HG02610 (cell line): ENCODE data around the gene BCL2L2.

Source experiments
- ATAC-seq: cut with Tn5 transposase; IDR thresholded peaks from one replicate; pipeline ENCODE4 v1.9.1; 2021; ENCODE audit warnings: mild to moderate bottlenecking, moderate library complexity; ENCODE audit not compliant: unreplicated experiment

BCL2L2 gene

DNA sequence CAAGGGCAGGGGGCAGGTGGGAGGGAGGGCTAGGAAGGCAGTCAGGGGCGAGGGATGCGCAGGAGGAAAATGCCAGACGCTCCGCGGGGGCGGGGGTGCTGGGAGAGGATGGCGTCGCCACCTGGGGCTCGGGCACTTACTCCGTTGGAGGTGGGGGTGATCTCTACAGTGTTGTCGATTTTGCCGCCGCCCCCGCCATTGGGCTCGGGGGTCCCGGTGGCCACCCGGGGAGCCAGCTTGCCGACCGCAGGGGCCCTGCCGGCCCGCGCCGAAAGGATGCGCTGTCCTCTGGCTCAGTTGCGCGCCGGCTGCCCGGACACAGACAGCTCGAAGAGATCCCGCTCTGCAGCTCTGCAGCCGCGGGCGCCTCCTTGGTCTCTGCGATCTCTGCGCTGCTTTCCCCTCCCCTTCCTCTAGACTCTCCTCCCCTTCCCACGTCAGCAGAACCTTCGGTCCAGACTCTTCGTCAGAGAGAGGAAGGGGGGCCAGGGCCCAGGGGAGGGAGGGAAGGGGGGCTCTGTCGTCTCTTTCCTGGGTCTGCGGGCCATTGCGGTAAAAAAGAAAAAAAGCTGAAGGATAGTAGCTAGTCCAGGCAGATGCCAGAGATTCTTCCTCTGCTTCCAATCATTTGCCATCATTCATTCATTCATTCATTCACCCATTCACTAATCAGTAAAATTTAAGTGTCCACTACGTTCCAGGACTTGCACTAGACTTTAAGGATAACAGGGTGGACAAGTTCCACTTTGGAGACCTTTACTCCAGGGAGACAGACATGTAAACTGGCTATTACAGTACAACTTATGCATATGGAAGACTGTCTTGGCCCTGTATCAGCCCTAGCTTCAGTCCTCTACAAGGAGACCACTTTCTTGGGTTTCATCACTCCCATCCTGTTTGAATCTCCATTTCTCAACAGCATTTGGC lies 46.1 kb downstream of the BCL2L2 start, which contains the start of gene SLC22A17:
Gene SLC22A17 (minus strand): TSS at position 382 of the 927 bp plus-strand sequence.
- no peak for ATAC-seq

DNA sequence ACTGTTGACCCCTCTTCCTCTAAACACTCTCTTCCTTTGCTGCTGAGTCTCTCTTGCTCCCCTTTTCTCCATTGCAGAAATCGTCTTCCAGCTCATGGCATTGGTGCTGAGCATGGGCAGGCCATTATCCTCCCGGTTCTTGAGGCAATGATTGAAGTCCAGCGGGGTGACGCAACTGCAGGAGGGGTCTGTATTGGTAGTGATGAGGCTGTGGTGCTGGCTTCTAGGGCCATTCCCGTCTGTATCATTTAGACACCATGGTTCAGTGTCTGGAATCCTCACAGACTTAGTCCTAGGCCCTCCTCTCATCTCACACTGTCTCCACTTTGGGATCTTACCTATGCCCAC lies 46.8 kb downstream of the BCL2L2 start:
- ATAC-seq, result no peak

DNA sequence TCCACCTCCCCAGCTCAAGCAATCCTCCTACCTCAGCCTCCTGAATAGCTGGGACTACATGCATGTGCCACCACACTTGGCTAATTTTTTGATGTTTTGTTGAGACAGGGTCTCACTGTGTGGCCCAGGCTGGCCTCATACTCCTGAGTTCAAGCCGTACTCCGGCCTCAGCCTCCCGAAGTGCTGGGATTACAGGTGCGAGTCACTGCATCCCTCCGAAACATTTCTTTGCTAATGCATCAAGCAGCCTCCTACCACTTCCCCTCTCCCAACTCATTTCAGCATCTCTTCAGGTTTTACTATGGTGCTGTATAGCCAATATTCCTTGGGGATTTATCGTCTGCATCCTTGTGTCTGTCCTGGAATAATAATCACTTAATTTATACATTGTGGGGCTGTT lies 48.4 kb downstream of the BCL2L2 start:
- no peak for ATAC-seq

DNA sequence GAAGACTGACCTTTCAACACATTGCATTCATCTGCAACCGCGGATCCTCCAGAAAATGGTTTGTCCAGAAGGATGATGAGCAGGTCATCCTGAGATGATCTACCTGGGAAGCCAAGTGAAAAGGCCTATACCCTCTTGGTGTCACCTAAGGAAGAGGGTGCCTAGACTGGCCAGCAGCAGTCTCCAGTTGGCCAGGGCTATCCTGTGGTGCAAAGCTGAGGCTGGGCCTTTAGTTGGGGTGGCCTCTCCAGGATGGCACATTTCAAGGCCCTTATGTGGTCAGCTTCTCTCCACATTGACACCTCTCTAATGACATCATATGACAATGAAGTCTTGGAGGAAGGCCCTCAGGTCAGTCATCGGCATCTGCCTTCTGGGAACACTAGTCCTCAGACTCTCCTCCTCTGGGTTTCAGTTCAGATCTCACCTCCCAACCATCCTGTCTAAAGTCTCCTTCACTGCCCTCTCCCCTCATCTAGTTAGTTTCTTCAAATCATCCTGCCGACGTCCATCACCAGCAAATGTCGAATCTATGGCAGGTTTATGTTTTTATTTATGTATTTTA lies 49.3 kb downstream of the BCL2L2 start:
- ATAC-seq, result no peak

DNA sequence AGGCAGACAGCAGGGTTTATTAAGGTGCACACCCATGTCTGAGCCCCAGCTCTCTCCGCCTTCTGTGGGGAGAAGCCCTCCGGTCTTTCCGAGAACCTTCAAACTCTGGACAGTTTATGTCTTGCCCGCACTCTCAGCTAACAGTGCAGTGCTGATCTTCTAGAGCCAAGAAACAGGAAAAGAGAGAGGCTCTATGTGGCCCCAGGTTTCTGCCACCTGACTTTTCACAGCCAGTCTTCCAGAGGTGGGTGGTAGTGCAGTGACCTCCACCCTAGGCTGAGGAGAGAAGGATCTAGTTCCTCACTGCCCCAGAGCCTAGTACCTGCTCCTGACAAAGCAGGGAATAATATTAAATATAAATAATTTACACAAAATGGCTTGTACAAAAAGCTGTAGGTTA lies 50.0 kb downstream of the BCL2L2 start:
- no peak for ATAC-seq

DNA sequence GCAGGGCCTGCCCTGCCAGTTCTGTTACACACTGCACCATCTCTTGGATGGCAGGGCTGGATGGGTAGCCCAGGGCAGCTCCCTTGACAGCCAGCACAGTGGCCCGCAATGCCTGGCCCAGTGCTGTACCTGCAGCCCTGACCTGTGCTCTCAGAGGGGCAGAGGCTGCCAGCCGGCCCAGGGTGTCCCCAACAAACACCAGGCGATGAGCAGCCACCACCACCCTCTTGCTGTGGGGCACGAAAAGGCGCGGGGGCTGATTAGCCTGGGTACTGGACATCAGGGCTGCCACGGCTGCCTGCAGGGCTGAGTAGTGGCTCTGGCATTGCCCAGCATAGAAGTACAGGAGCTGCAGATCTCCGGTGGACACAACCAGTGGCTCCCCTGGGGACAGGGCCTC lies 50.6 kb downstream of the BCL2L2 start:
- no peak for ATAC-seq

DNA sequence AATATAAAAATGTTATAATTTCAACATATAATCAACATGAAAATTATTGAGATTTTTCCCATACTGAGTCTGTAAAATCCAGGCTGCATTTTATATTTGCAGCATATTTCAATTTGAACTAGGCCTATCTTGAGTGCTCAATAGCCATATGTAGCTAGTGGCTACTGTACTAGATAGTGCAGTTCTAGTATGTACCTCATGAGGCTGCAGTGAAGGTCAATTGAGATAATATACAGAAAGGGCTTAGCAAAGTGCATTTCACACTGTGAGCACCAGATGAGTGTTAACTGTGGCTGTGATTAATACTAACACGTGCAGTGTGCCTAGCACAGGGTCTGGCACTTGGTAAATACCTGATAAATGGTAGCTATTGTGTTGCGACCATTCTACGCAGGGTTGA lies 51.4 kb downstream of the BCL2L2 start:
- ATAC-seq, result no peak

DNA sequence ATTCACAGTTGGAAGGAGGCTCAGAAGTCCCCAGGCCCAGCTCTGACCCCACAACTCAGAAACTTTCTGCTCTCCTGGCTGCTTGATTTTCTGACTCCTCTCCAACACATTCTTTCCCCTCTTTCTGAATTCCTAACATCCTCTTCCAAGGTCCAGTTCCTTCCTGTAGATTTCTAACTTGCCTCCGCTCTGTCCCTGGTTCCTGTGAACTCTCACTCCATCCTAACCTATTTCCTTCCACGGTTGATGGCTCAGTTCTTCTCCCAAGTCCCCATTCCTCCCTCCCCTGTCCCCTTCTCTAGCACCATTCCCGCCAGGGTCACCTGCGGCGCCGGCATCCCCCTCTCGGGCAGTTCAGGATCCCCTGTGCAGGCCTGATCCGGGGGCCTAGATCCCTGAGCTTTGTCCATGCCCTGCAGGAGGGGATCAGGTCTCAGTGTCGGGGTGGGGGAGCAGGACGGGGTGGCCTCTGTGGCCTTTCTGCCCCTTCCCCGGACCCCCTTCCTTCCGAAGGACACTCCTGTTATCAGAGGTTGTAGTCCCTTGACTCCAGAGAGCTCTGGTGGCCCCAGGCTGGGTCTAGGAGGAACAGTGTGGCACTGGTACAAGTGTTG lies 52.0 kb downstream of the BCL2L2 start:
- ATAC-seq, result no peak

DNA sequence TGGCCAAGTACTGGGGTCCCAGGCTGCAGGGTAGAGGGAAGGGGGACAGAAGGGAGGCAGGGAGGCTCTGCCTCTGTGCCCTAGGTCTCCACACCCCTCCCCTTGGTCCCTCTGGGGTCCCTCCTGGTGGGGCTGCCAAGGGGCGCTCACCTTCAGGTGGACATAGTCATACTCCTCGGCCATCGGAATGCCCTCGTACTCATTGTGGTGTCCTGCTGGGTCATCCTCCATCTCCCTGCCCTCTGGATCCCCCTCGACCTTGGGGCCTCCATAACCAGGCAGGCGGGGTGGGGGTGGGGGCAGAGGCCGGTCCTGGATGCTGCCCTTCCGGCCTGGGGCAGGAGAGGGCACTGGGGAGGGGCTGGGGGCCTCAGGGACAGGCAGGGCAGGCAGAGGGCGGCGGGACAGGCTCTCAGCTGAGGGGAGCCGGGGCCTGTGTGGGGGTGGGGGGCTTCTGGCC lies 52.6 kb downstream of the BCL2L2 start:
- no peak for ATAC-seq

DNA sequence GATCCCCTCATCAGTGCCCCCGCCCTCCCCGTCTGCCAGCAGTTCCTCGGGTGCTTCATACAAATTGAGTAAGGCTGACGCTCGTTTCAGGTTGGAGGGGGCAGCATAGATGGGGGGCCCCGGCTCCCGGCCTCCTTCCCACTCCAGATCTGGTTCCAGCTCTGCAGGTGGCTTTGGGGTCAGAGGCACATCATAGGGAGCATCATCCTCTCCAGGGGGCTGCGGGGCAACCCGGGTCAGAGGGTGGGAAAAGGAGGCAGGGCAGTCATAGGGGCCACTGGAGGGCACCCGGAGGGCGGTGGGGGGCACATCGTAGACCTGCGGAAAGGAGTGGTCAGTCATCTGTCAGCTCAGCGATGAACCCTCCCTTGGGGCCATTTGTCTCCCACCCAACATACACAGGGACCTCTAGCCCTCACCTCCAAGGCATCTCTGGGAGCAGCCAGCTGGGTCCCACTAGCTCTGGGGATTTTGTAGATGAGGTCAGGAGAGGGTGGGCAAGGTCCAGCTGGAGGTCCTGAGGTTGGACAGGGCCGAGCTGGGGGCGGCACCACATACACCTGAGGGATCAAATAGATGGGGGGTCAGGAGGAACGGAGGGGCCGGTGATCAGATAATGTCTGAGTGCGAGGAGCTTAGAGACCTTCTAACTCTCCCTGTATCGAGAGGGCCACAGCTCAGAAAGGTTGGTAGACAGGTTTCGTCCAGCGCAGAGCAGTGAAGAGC lies 53.3 kb downstream of the BCL2L2 start:
- no peak for ATAC-seq

DNA sequence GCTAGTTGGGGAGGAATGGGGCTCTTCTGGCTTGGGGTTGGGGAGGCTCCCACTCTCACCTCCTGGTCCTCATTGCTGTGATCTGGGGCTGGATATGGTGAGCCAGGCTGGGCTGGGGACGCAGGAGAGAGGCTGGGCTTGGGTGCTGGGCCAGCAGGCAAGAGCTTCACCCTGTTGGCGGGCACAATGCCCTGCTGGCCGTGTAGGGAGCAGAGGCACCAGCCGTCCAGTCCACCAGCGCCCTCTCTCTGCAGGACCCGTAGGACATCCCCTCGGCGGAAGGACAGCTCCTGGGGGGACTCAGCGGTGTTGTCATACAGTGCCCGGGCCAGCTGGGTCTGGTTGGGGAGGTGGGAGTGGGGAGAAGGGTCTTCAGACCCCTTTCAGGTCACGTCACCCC lies 53.9 kb downstream of the BCL2L2 start:
- ATAC-seq, result no peak

DNA sequence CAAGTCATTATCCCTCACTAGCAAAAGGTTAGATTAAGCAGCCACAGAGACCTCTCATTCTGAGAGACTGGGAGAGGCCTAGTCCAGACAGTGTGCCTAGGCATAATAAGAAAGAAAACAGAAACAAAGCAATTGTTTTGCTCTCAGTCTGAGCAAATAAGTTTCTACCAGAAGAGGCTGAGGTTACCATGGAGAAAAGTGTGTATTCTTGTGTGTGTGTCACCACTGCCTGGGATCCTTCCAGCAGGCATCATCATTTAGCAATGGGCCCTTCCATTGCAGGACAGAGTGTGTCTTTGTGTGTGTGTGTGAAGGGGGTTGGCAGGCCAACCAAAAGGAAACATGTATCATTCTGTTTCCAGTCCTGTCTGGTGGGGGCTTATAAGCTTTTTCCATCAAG lies 54.7 kb downstream of the BCL2L2 start:
- ATAC-seq, result no peak
